Hepatocyte (in vitro differentiated cells): ENCODE measurements around the gene KLK5. TPM values are rescaled to one million over a fixed set of nuclear protein-coding genes. Genes with fewer than 3 reads are reported as not detected.

Source experiments
- DNase-seq: peaks from one replicate; pipeline ENCODE4 v3.0.0-alpha.2; 2016; ENCODE audit warnings: low spot score
- H2AFZ ChIP-seq: fragments of 200-600 bp; sonication (generic); 2 replicates; pipeline ENCODE4 v1.6.0; 2016; ENCODE audit warnings: antibody characterized with exemption, mild to moderate bottlenecking
- H3K27ac ChIP-seq: fragments of 200-600 bp; sonication (generic); 2 replicates; pipeline ENCODE4 v1.5.1; 2016; ENCODE audit warnings: mild to moderate bottlenecking
- H3K27me3 ChIP-seq: fragments of 200-600 bp; sonication (generic); 2 replicates; pipeline ENCODE4 v1.6.1; 2016
- H3K36me3 ChIP-seq: fragments of 200-600 bp; sonication (generic); replicated peaks from 2 replicates; pipeline ENCODE4 v1.5.1; 2016; ENCODE audit warnings: low read depth; ENCODE audit not compliant: insufficient read depth
- H3K4me1 ChIP-seq: fragments of 200-600 bp; sonication (generic); 2 replicates; pipeline ENCODE4 v1.5.1; 2016; ENCODE audit warnings: mild to moderate bottlenecking, moderate library complexity; ENCODE audit not compliant: insufficient read depth
- H3K4me2 ChIP-seq: fragments of 200-600 bp; sonication (generic); 2 replicates; pipeline ENCODE4 v1.6.0; 2016
- H3K4me3 ChIP-seq: fragments of 200-600 bp; sonication (generic); 2 replicates; pipeline ENCODE4 v1.5.1; 2016; ENCODE audit warnings: mild to moderate bottlenecking
- H3K79me2 ChIP-seq: fragments of 200-600 bp; sonication (generic); 2 replicates; pipeline ENCODE4 v1.6.0; 2017; ENCODE audit warnings: mild to moderate bottlenecking
- H3K9me2 ChIP-seq: fragments of 200-600 bp; sonication (generic); replicated peaks from 2 replicates; pipeline ENCODE4 v1.6.0; 2017; ENCODE audit warnings: mild to moderate bottlenecking; ENCODE audit not compliant: insufficient read depth
- H3K9me3 ChIP-seq: fragments of 200-600 bp; sonication (generic); 2 replicates; pipeline ENCODE4 v1.5.1; 2016; ENCODE audit warnings: low read depth, mild to moderate bottlenecking
- H4K20me1 ChIP-seq: fragments of 200-600 bp; sonication (generic); 2 replicates; pipeline ENCODE4 v1.6.0; 2016; ENCODE audit warnings: mild to moderate bottlenecking; ENCODE audit not compliant: insufficient read depth, poor library complexity, severe bottlenecking
- EZH2 ChIP-seq: fragments of 200-600 bp; sonication (generic); IDR thresholded peaks from 2 replicates; pipeline ENCODE4 v1.6.1; 2016; ENCODE audit warnings: antibody characterized with exemption, mild to moderate bottlenecking, borderline replicate concordance
- EZH2phosphoT487 ChIP-seq: fragments of 200-600 bp; sonication (generic); IDR thresholded peaks from one replicate; pipeline ENCODE4 v1.6.1; 2018; ENCODE audit warnings: antibody characterized with exemption, mild to moderate bottlenecking, low read depth, moderate library complexity; ENCODE audit not compliant: unreplicated experiment, severe bottlenecking
- WGBS: methylation state at CpG from one replicate; pipeline ENCODE4 v1.1.6; 2016; ENCODE audit warnings: low lambda C conversion rate; ENCODE audit errors: missing lambda C conversion rate; 5-methylcytosine and 5-hydroxymethylcytosine counted together
- polyA plus RNA-seq: library from polyadenylated mRNA; unstranded; fragments of >200 nt; fragmentation: Nextera tagmentation; extraction: Ambion mirVana; gene quantifications from 2 replicates; pipeline ENCODE4 v1.2.1, GENCODE V29; 2016
- total RNA-seq: library from RNA; depleted of rRNA; stranded (reverse); fragments of >200 nt; gene quantifications from 2 replicates; pipeline ENCODE4 v1.2.3, GENCODE V29; 2014
- TF ChIP-seq, protein P1 (sequence below): fragments of 200-600 bp; sonication (generic); IDR thresholded peaks from 2 replicates; pipeline ENCODE4 v1.5.1; 2016; ENCODE audit warnings: antibody characterized with exemption, mild to moderate bottlenecking; ENCODE audit not compliant: poor library complexity

Gene KLK5
- total and polyA plus RNA-seq, 2 experiments from 2014 or later, result 0.24 TPM; not detected in 1

DNA sequence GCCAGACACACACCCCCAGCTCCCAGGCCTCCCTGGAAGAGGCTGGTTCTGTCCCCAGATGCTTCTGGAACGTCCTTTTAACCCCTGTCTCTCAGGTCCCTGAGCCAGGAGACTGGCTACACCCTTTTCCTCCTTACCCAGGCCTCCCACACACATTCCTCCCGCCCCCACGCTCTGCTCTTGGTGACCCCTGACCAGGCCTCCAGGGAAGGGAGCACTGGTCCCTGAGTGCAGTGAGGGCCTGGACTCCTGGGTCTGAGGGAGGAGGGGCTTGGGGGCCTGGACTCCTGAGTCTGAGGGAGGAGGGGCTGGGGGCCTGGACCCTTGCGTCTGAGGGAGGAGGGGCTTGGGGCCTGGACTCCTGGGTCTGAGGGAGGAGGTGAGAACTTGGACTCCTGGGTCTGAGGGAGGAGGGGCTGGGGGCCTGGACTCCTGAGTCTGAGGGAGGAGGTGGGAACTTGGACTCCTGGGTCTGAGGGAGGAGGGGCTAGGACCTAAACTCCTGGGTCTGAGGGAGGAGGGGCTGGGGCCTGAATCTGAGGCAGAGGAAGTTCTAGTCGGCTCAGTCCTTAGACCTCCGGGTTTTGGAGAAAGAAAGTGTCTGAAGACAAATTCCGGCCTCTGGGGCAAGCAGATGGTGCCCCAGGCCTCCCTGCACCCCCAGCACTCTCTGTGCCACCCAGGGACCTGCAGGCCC lies 16.0 kb upstream of the KLK5 start:
- H3K79me2 ChIP-seq, result no peaks in the 10 kb centered on the region
- no peaks in the 10 kb centered on the region for H3K9me3 ChIP-seq
- H3K36me3 ChIP-seq, result no peaks in the 10 kb centered on the region
- DNase-seq, result no peak
- H3K4me2 ChIP-seq, result peak overlapping the region; percentile 25
- H3K27me3 ChIP-seq, result no peaks in the 10 kb centered on the region
- H4K20me1 ChIP-seq, result no peaks in the 10 kb centered on the region
- no peaks in the 10 kb centered on the region for H3K9me2 ChIP-seq
- TF ChIP-seq, protein P1, sequence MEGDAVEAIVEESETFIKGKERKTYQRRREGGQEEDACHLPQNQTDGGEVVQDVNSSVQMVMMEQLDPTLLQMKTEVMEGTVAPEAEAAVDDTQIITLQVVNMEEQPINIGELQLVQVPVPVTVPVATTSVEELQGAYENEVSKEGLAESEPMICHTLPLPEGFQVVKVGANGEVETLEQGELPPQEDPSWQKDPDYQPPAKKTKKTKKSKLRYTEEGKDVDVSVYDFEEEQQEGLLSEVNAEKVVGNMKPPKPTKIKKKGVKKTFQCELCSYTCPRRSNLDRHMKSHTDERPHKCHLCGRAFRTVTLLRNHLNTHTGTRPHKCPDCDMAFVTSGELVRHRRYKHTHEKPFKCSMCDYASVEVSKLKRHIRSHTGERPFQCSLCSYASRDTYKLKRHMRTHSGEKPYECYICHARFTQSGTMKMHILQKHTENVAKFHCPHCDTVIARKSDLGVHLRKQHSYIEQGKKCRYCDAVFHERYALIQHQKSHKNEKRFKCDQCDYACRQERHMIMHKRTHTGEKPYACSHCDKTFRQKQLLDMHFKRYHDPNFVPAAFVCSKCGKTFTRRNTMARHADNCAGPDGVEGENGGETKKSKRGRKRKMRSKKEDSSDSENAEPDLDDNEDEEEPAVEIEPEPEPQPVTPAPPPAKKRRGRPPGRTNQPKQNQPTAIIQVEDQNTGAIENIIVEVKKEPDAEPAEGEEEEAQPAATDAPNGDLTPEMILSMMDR, result no peak
- TF ChIP-seq EZH2phosphoT487 (no peak), EZH2 (no peak)
- 48% methylated on average over 6 of the region's 7 CpGs for WGBS
- no peak overlapping the region for H3K4me3 ChIP-seq
- no peak overlapping the region for H2AFZ ChIP-seq
- H3K4me1 ChIP-seq, result no peaks in the 10 kb centered on the region
- no peak overlapping the region for H3K27ac ChIP-seq

- 53% methylated on average over 20 of the region's 20 CpGs for WGBS
- Histone ChIP-seq H3K4me2 (no peak overlapping the region), H4K20me1 (no peaks in the 10 kb centered on the region), H2AFZ (no peak overlapping the region), H3K27me3 (no peaks in the 10 kb centered on the region), H3K79me2 (no peaks in the 10 kb centered on the region), H3K27ac (no peak overlapping the region), H3K36me3 (no peaks in the 10 kb centered on the region), H3K9me3 (no peaks in the 10 kb centered on the region), H3K4me1 (no peaks in the 10 kb centered on the region), H3K4me3 (no peak overlapping the region), H3K9me2 (no peaks in the 10 kb centered on the region)
- no peak for TF ChIP-seq EZH2
- TF ChIP-seq EZH2phosphoT487, result no peak
- TF ChIP-seq, protein P1, result no peak
- no peak for DNase-seq
These were observed 15.3 kb upstream of the KLK5 start for GRCh38 chr19:50967929-50968715.

- no peak overlapping the region for H3K4me3 ChIP-seq
- TF ChIP-seq, protein P1, result no peak
- TF ChIP-seq EZH2 (no peak), EZH2phosphoT487 (no peak)
These were observed 11.4 kb upstream of the KLK5 start for GRCh38 chr19:50964266-50964665.

More at GRCh38 chr19:50964266-50964665, 11.4 kb upstream of the KLK5 start:
- Histone ChIP-seq H3K27me3 (no peaks in the 10 kb centered on the region), H3K79me2 (no peaks in the 10 kb centered on the region), H3K36me3 (no peaks in the 10 kb centered on the region), H3K4me1 (no peaks in the 10 kb centered on the region), H3K9me3 (no peaks in the 10 kb centered on the region), H3K9me2 (no peaks in the 10 kb centered on the region), H3K27ac (no peak overlapping the region), H2AFZ (no peak overlapping the region), H4K20me1 (no peaks in the 10 kb centered on the region), H3K4me2 (no peak overlapping the region)
- WGBS, result 81% methylated on average over 3 of the region's 3 CpGs
- DNase-seq, result no peak
